ENCODE data around the gene MVB12B.

DNA sequence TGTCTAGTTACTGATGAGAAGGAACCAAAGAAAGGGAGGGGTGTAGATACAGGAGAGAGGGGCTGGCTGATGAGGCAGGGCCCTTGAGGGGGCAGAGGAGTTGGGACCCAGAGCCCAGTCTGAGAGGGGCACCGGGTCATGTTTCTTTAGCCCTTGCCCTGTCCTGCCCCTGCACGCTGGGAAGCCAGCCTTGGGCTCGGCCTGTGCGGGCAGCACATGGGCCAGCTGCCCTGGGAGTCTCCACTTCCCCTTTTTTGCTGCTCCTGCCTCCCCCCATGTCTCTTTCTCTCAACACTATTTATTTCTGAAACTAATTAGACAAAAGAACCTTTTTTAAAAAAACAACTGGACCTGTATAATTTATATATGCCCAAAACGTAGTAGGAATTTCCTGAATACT lies 20.5 kb downstream of the MVB12B start:
- TF ChIP-seq, protein P1, sequence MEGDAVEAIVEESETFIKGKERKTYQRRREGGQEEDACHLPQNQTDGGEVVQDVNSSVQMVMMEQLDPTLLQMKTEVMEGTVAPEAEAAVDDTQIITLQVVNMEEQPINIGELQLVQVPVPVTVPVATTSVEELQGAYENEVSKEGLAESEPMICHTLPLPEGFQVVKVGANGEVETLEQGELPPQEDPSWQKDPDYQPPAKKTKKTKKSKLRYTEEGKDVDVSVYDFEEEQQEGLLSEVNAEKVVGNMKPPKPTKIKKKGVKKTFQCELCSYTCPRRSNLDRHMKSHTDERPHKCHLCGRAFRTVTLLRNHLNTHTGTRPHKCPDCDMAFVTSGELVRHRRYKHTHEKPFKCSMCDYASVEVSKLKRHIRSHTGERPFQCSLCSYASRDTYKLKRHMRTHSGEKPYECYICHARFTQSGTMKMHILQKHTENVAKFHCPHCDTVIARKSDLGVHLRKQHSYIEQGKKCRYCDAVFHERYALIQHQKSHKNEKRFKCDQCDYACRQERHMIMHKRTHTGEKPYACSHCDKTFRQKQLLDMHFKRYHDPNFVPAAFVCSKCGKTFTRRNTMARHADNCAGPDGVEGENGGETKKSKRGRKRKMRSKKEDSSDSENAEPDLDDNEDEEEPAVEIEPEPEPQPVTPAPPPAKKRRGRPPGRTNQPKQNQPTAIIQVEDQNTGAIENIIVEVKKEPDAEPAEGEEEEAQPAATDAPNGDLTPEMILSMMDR (IDR thresholded peaks at IDR 0.05 in 2 of 3, conservative IDR thresholded peaks at IDR 0.05 in 1 of 3; ENCODE audit: borderline replicate concordance in 1 of 3, insufficient read depth in 1 of 3, low read depth in 2 of 3, low read length in 2 of 3), result no peak
- TF ChIP-seq POLR2AphosphoS5 (IDR thresholded peaks at IDR 0.05; ENCODE audit: low read depth, low read length), result no peak
- TF ChIP-seq JUND (IDR thresholded peaks at IDR 0.05), result no peak
- no peak for TF ChIP-seq EZH2phosphoT487 (IDR thresholded peaks at IDR 0.05; ENCODE audit: borderline replicate concordance)

Data from HCT116 (cell line).